Measurements from ENCODE around the gene CCR8.

Gene CCR8

GRCh38 chr3:39379778-39380155 lies 50.3 kb downstream of the CCR8 start:
- Histone ChIP-seq H3K9ac (ENCODE audit: low read depth, low read length) (no peak overlapping the region), H3K36me3 (ENCODE audit: insufficient read depth, low read length) (no peaks in the 10 kb centered on the region), H3K4me1 (ENCODE audit: insufficient read depth, low read length) (peaks cover 17% of the 10 kb centered on the region), H3K9me3 (ENCODE audit: control insufficient read depth, insufficient read depth, low read length) (no peaks in the 10 kb centered on the region)

- H3K36me3 ChIP-seq (ENCODE audit: insufficient read depth, low read length), result no peaks in the 10 kb centered on the region
- no peak overlapping the region for H3K9ac ChIP-seq (ENCODE audit: low read depth, low read length)
- no peaks in the 10 kb centered on the region for H3K9me3 ChIP-seq (ENCODE audit: control insufficient read depth, insufficient read depth, low read length)
- H3K4me1 ChIP-seq (ENCODE audit: insufficient read depth, low read length), result peaks cover 21% of the 10 kb centered on the region
Measured at GRCh38 chr3:39381432-39381831, 51.9 kb downstream of the CCR8 start.

All from ES-I3 (cell line).